Cerebellar cortex (tissue), 1 donor: ENCODE data around the gene FCN1.

ENCODE experiments used
- DNase-seq: peaks from one replicate; pipeline ENCODE4 v3.0.0-alpha.2; 2015; ENCODE audit warnings: low spot score

FCN1 gene

DNA sequence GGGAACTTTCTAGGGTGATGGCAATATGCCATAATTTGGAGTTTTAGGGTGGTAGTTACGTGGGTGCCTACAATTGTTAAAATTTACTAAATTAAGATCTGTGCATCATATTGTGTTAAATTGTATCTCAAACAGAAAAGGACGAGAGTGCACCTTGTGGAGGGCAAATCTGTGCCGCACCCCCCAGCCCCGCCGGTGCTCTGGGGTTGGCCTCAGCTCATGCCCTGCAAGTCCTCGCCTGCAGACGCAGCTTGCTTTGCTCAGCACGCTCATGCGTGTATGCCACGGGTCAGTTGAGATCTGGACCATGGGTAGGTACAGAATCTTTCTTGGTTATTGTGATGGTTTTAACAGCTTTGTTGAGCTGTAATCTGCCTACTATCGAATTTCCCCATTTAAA is 33.7 kb upstream of the FCN1 start:
- DNase-seq = no peak

DNA sequence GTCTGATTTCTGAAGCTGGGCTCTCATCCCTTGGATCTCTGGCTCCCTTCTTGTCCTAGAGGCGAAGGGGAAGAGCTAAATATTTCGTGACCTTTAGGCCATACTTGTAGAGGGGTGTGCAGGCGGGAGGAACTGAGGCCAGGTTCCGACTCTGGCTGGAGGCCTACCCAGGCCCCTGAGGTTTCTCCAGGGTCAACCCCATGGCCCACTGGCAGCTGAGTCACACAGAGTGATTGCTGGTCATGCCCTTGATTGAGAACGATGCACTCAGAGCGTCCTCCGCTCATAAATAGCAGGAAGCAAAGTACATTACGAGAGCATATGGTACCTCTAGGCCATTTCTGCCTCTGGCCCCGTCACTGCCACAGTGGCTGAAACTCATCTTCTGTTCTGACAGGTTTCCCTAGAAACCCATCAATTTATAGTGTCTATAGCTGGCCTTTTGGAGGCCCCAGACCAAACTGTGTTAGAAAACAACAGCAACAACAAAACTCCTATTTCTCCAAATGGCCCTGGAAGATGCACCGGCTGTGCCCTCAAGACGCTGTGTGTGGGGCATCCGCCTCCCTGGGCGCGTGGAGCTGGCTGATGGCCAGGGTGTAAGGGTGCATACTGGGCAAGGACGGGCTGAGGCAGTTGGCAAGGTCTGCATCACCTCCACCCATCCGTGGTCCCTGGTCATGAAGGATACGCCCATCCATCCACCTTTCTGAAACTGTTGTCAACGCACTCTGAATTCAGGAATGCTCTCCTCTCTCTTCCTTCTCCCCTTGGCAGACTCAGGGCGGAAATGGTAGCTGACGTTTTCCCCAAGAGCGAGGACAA is 32.9 kb upstream of the FCN1 start:
- no peak for DNase-seq

DNA sequence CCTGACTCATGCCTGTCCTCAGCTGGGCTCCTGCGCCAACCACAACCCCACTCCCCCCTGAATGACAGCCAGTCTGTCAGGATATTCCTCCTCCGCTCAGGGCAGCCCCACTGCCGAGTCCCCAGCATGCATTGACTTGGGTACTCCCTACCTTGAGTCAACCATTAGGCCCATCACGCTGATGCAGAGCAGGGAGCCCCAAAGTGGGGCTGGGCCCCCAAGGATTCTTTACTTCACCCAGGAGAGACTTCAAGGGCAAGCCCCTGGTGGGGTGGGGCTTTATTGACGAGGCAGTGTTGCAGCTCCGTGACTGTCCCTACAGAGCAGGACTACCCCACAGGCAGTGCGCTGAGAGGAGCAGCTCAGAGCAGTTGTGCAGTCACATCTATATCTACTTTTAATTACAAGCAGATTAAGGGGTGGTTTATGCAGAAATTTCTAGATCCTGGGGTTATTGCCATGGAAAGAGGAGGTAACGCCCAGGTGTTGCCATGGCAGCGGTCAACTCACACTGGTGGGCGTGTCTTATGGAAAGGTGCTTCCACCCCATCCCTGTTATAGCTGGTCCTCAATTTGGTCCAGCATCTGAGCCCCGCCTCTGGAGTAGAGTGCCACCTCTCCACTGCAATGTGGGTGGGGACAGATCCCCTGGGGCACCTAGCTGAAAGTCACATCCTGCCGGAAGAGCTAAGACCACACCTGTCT is 32.1 kb upstream of the FCN1 start:
- DNase-seq = no peak

DNA sequence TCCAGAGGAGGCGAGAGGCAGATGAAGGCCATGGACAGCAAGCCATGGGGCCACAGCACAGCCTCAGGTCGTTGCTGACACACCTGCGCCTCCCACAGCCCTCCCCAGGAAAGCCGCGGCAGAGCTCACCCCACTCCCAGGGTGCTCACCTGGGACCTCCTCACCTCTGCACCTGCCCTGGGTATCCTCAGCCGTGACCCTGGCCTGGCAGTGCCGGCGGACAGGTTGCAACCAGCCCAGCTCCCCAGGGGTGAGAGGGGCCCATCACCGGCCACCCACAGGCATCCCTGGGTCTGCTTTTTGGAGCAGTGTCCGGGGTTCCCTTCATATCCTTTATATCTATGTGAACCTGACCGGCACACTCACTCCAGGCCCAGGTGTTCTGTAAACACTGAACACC is 30.4 kb upstream of the FCN1 start:
- DNase-seq = no peak

DNA sequence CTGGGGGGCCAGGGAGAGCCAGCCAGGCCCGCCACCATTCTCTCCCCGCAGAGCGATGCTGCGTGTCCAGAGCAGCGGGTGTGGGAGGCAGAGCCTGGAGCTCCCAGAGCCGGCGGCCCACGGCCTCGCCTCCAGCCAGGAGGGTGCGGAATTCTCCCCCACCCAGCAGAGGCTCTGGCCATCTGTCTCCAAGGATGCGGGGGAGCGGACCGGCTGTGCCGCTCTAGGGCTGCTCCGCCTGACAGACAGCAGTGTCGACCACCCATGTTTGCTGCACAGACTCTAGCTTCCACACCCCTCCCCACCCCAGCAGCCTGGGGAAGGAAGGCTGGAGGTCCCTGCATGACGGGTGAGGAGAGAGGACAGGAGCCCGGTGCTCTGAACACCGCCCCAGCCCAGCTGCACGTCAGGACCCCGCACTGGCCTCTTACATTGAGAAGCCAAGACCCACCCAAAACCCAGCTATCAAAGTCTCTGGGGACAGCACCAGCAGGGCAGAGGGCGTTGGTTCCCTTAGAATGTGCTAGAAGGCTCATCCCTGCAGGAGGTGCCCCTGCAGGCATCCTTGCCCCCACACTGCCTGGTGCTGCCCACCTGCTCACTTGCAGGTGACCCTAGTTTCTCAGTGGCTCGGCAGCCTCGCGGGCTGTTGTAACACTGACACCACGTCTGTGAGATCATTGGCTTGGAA is 29.7 kb upstream of the FCN1 start:
- no peak for DNase-seq

DNA sequence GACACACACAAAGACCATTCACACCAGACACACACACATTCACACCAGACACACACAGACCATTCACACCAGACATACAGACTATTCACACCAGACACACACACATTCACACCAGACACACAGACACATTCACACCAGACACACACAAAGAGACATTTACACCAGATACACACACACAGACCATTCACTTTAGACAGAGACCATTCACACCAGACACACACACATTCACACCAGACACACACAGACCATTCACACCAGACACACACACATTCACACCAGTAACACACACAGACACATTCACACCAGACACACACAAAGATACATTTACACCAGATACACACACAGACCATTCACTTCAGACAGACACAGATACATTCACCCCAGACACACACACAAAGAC is 29.0 kb upstream of the FCN1 start:
- DNase-seq = no peak

DNA sequence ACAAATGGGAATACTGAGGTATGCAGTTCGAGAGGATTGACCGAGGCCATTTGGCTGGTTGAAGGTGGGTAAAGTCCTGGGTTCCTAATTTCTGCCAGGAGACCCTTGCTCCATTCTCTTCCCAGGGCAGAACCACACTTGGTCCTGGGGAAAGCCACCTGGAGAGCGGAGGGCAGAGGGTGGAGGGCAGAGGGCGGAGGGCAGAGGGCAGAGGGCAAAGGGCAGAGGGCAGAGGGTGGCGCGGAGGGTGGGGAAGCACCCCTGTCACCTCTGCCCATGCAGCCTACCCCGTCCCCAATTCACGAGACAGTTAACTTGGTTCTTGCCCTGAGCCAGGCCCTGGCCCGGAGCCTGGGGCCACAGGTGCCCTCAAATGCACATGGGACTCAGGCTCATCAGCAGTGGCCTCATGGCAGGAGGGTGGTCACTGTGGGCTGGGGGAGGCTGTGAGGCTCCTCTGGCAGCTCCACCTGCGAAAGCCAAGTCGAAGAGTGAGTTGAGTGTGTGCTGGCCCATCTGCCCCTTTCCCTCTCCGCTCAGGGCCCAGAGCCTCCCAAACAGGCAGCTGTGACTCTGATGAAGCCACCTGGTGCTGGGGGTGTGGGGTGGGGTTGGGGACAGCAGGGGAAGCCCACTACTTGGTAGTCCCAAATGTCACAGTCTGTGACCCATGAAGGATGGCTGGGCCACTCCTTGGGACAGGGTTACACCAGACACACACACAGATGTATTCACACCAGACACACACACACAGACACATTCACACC is 28.0 kb upstream of the FCN1 start:
- DNase-seq = no peak

DNA sequence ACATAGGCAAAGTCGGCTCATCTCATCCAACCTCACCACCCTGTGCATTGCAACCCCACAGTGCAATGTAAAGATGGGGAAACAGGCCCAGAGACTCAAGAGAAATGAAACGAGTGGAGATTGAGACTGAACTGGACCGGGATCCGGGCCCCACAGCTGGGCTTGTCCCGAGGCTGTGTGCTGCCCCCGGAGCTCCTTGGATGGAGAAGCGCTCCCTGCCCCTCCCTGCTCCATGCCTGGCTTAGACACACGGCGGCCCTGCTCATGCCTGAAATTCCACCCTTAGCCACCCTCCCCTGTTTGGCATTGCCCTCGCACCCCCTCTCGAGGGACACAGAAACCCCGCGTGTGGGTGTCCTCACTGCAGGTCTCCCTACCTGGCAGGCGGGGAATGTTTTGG is 27.2 kb upstream of the FCN1 start:
- no peak for DNase-seq

DNA sequence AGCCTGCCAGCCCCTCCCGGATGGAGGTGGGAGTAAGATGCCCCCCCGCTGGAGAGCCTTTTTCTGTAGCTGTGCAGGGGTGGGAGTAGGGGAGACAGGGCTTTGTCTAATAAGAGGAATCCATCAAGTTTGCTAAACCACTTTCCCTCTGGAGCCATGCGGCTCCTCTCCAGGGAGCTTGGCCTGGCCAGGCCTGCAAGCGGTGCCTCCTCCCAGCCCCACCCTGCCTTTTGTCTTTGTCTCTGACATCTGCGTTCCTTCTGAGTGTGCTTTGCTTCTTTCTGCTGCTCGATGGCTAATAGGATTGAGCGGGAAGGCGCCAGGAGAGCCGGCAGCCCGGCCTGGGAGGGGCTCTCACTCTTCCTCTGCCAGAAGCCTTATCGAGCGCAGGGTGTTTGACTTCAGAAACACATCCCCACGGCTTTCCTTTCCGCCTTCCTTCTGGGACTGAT is 26.7 kb upstream of the FCN1 start:
- no peak for DNase-seq

DNA sequence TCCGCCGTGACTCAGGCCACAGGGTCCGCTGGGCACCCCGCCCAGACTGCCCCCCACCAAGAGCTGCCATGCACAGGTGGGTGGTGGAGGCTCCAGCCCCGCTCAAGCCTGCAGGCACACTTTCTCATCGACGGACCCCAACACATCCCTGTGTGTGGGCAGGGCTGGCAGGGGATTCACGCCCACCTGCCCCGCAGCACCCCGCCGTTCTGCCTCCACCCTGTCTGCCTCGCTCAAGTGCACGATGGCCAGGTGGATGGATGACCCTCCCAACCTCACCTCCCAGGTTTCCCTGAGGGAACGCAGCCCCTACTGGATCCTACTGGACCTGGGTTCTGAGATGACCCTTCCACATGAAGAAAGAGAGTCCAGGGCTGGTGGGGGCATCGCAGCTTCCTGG is 26.1 kb upstream of the FCN1 start:
- no peak for DNase-seq

DNA sequence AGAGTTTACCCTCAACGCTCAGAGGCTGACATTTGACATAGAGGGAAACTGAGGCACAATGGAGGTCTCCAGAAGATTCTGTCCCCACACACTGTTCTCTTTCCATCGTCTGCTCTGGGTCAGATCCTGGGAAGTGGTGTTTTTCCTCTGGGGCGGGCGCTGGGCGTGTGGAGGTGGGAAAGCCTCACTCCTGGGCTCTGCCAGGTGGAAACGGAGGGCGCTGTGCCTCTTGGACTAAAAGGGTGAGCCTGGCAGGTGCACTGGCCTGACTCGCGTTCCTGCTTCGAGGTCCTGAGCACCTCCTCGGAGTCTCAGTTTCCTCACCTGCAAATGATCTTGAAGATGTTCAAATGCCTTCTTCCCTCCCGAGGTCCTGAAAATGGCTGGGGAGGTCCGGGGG is 25.7 kb upstream of the FCN1 start:
- DNase-seq = no peak

DNA sequence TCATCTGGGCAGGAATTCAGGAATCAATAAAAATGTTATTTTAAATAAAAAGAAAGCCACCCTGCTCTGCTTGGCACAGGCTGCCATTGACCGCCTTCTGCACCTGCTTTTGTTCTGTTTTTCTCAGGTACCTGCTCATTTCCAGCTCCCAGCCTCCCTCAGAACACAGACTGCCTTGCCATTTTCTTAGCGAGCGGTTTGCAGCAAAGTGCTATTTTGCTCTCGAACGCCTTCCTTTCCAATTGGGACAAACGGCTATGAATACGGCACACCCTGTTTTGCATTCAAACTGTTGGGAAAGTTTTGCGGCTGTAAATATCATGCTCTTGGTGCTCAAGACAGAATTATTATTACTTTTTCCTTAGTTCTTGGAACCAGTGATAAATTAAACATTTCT is 25.1 kb upstream of the FCN1 start:
- DNase-seq = no peak

DNA sequence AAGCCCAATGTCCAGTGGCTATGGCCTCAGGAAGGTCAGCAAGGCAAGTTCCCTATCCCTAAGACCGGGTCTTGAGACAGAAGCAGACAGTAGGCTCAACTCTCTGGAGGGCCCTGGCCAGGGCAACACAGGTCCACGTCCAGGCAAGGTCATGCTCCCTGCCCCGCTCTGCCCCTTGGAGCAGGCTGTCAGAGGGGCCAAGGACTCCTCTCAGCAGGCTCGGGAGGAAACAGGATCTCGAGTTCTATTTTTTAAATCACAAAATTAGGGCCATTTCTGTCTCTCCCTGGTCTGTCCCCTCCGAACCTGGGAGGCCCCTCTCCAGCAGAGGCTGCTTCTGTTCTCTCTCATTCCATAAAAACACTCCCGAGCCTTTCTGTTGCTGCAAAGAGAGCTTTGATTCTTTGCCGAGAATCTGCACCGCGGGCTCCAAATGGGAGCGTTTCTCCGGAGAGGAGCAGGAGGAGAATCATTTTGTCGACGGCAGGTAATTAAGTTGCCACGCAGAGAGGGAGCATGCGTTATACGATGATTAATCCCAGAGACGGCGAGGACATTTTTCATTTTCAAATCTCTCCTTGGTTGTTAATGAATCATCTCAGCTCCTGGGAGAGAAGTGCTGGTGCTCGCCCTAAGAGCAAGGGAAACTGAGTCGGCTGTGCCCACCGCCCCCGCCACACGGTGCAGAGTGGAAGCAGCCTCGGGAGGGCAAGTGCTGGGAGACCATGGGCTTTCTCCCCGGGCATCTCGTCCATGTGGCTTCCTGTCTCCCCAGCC is 24.5 kb upstream of the FCN1 start:
- no peak for DNase-seq

DNA sequence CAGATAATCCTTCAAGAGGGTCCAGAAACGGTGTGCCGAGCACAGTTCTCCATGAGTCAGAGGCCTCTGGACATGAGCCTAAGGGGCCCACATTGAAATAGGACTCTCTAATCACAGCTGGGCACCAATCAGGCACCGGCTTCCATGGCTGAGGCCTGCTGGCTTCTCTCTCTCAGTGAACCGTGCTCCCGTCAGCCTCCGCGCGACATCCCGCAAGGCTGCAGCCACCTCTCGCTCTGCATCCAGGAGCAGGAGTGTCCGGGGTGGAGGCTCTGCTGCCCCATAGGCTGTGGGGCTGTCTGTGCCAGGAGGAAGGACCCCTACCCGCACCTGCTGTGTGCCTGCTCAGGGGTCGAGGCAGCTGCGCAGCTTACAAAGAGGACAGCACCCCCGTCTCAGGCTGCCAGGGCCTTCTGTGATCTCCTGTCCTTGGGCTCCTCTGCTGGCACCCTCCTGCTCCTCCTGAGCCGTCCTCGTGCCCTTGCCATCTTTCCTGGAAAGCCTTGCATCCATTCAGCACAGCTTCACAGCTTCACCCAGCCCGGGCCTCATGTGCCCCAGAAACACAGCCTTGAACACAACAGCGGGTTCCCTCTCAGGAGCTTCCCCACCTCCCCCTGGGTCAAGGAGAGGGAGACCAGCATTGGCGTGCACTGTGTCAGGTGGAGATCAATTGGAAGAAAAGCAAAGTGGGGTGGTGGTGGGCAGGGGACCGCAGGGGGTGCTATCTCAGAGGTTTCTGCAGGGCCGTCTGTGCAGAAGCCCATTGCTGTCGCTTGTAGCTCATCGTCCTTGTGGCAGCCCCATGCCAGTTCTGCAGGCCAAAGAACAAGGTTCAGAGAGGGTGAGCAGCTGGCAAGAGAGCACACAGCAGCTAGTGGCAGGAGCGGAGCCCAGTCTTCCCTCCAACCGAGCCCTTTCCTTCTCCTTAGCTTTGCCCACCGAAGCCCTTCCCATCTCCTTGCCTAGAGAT is 22.8 kb upstream of the FCN1 start:
- no peak for DNase-seq

DNA sequence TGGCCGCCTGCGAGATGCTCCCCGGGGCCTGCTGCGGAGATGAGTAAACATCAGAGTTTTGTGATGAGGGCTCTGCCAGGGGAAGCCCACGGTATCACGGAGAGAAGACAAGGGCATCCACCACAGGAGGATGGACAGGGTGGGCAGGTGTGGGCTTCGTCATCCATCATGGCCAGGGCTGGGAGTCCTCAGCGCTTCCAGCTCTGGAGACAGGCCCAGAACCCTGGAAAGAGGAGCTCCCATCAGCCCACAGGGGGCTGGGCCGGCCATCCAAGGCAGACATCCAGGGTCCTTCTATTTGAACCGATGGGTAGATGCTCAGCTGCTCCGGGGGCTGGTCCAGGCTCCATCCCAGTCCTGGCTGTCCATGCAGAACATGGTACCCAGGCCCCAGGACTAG is 22.1 kb upstream of the FCN1 start:
- DNase-seq = no peak

DNA sequence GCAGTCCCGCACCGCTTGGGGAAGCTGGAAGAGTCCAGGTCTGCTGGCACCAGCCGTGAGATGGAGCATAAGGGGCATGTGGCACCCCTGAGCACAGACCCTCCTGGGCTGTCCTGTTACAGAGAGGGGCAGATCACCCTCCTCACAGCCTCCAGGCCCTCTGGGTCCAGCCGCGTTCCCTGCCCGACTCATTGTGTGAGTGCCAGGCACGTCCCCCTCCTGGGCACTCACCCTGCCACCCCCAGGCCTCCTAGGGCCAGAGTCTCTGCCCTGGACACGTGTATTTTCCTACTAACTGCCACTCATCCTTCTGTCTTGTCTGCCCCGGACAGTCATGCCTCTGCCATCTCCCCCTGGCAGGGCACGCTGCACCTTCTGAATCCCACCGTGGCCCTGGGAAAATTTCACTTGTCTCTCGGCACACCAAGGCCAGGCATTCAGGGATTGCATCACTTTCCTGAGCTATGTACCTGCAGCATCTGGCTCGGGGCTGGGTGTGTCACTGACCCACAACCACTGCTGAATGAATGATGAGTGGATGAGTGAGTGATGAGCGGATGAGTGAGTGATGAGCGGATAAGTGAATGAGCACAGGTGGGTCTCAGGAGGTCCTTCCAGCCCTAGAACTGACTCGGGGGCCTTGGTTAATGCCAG is 21.5 kb upstream of the FCN1 start:
- no peak for DNase-seq

DNA sequence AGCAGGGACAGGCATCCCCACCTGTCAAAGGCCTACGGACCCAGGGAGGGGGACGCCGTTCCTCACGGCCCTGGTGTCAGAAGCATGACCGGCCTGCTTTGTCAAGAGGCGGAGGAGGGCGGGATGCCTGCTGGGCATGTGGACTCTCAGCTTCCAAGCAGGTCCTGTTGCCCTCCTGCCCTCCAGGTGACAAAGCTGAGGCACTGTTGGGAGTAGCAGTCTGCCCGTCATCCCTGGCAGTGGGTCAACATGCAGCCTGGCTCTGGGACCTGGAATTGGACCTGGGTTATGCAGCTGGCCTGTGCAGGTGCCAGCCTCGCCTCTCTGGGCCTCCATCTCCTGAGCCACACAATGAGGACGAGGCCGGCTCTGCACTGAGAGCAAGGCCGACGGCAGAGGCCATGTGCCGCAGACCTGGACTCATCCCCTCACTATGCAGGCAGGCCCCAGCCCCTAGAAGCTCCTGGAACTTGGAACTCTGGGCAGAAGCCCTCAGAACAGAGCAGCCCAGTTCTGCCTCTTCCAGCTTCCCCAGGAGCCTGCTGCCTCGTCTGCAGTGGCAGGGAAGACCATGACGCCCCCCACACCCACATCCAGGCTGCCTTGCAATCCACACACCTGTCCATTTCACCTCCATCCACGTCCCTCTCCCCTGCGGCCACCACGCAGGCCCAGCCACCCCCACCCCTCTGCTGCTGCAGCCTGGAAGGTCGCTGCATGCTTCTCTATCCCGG is 20.8 kb upstream of the FCN1 start:
- DNase-seq = no peak

DNA sequence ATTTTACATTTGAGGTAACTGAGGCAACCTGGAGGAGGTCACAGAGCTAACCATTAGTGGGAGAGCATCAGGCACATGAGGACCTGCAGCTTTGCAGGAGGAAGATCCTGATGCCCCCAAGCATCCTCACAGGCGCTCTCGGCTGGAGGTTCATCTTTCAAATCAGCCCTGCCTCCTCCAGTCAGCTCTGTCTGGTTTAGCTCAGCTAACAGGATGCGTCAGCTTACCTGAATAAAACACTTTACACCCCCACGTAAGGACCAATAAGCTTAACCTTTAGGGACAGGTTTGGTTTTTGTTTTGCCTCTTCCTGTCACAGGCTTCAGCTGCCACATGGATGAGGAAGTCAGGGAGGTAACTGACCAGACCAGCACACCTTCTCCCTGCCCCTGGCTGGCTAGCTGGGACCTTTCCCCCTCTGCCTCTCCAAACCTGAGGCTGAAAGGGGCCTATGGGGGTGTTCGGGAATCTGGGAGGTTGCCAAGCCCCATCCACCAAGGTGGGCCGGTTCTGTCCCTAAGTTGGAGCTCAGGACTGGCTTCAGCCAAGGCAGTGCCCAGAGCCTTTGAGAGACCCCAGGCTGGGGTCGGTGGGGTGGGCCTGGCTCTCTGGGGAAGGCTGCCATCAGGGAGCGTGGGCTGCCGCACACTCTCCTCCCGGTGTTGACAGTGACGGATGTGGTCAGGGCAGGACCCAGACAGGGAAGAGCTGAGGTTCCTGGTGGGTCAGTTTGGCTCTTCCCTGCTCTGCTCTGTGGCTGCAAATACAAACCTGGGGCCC is 20.0 kb upstream of the FCN1 start:
- DNase-seq = no peak
